Mammary epithelial cell (primary cell): ENCODE results near the gene PLAC9.

ENCODE experiments used
- EZH2 ChIP-seq: IDR thresholded peaks from 2 replicates; pipeline ENCODE4 v1.6.1; 2012; ENCODE audit warnings: low read length, inconsistent platforms, borderline replicate concordance
- TF ChIP-seq, protein P1 (sequence below), 2 donors: IDR thresholded peaks in 1 of 2; conservative IDR thresholded peaks in 1 of 2; 2 replicates each; pipeline ENCODE4 v1.5.1; 2011 to 2012; ENCODE audit warnings: inconsistent platforms in 2 of 2, low read length in 2 of 2, mild to moderate bottlenecking in 2 of 2, control low read depth in 1 of 2, low read depth in 1 of 2; ENCODE audit not compliant: insufficient read depth in 1 of 2; ENCODE audit errors: extremely low read depth in 1 of 2

DNA sequence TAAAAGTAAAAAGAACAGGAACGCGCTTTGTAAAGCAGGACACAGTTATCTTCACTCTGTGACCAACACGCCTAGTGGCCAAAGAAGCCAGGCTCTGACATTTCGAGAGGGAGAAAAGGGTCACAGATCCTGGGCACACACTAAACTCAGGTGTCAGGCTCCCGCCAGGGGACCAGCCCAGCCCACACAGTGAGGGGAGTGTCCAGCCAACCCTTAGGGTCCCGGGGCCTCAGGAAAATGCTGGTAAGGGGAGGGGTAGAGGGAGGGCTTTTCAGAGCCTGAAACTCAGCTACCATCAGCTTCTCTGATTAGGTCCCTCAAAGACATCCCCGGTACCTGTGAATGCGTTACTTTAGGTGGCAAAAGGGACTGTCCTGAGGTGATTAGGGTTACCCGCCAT is 56.2 kb downstream of the PLAC9 start:
- TF ChIP-seq, protein P1, sequence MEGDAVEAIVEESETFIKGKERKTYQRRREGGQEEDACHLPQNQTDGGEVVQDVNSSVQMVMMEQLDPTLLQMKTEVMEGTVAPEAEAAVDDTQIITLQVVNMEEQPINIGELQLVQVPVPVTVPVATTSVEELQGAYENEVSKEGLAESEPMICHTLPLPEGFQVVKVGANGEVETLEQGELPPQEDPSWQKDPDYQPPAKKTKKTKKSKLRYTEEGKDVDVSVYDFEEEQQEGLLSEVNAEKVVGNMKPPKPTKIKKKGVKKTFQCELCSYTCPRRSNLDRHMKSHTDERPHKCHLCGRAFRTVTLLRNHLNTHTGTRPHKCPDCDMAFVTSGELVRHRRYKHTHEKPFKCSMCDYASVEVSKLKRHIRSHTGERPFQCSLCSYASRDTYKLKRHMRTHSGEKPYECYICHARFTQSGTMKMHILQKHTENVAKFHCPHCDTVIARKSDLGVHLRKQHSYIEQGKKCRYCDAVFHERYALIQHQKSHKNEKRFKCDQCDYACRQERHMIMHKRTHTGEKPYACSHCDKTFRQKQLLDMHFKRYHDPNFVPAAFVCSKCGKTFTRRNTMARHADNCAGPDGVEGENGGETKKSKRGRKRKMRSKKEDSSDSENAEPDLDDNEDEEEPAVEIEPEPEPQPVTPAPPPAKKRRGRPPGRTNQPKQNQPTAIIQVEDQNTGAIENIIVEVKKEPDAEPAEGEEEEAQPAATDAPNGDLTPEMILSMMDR (conservative IDR thresholded peaks at IDR 0.05 in 1 of 2, IDR thresholded peaks at IDR 0.05 in 1 of 2; ENCODE audit: extremely low read depth in 1 of 2, insufficient read depth in 1 of 2, low read depth in 1 of 2, low read length in 2 of 2): no peak
- TF ChIP-seq EZH2: no peak
